GM19025 (cell line): ENCODE measurements around the gene CD9.
"Not testable (repeated sequence)": the region's sequence is repeated elsewhere in the genome, so short reads cannot be mapped to it uniquely, and the experiment has no call there.

ENCODE experiments used
- ATAC-seq: cut with Tn5 transposase; IDR thresholded peaks from one replicate; pipeline ENCODE4 v1.9.1; 2021; ENCODE audit warnings: mild to moderate bottlenecking, low read depth, moderate library complexity; ENCODE audit not compliant: unreplicated experiment

Gene CD9

GRCh38 chr12:6198051-6198450 lies 2.1 kb upstream of the CD9 start:
- no peak for ATAC-seq

- ATAC-seq: no peak
These were observed 1.6 kb upstream of the CD9 start for GRCh38 chr12:6198556-6198955.

DNA sequence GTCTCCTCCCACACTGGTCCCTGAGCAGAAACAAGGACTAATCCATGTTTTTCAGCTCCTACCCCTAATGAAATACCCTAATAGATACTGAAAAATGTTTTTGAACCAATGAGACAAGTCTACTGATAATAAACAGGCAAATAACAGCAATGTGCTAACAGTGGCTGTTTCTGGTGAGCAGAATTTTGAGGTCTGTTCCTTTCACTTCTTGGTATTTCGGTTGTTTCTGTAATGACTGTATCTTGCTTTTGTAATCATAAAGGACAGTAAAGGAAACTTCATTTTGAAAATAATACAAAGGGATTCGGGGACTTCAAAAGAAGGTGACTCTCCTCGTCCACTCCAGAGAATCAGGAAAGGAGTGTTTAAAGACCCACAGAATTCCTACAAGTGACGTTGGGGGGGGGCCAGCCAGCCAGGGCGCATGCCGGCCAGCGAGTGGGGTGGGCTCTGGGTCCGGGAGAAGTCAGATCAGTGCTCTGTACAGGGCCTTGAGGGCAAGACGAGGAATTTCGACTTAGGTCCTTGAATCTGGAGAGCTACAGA lies 1.1 kb upstream of the CD9 start:
- no peak for ATAC-seq

DNA sequence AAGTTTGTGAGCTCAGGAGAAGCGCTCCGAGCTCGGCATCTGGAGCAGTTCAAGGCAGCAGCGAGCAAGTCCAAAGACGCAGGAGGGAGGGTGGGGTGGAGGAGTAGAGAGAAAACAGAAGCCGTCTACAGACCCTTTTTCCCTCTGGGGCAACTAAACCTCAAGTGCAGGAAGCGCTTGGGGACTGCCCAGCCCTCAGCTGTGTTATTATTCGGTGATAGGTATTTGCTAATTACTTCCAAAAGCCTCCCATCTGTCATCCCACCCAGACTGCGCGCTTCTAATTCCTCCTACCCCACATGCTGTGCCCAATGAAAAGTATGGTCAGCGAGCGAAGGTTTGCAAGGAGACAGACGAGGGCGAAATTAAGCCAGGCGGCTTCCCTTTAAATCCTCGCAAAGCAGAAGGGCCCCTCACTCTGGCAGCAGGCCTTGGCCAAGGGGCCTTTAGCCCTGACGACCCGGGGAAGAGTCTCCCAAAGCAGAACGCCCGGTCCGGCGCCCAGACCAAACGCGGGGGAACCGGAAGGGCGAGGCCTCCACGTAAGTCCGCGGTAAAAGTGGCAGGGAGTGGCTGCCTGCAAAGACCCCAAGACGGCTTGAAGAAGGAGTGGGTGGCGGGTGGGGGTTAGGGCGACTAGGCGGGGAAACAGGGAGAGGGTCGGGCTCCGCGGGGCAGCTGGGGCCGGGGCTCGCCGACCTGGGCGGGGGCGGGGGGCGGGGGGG lies 507 bp upstream of the CD9 start:
- no peak for ATAC-seq

GRCh38 chr12:6201213-6201608 lies 1.0 kb downstream of the CD9 start:
- no peak for ATAC-seq

DNA sequence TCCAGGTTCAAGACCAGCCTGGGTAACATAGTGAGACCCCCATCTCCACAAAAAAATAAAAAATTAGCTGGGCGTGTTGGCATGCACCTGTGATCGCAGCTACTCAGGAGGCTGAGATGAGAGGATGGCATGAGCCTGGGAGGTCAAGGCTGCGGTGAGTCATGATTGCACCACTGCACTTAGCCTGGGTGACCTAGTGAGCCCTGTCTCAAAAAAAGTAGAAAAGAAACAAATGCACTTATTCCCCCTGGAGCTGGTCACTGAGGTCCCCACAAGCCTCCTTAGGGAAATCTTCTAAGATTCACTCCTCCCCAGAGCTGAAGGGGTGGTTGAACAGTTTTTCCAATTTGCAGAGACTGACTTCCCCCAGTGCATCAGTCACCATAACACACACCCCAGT lies 1.6 kb downstream of the CD9 start:
- ATAC-seq: no peak

DNA sequence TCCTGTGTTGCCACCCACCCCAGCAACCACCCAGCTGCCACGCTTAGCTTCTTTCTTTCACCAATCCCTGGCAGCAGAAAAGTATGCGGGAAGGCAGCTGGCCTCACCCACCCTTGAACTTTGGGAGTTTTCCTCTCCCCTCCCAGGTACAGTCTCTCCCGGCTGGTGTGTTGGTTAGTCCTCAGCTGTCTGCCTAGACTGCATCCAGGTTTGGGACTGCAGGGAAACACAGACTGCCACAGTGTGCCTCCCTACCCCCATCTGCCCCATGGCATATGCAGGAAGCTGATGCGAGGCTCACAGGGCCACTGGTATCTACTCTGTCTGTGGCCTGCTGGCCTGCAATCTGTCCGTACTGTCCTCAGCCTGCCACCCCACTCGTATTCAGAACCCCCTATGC lies 2.1 kb downstream of the CD9 start:
- ATAC-seq: no peak

DNA sequence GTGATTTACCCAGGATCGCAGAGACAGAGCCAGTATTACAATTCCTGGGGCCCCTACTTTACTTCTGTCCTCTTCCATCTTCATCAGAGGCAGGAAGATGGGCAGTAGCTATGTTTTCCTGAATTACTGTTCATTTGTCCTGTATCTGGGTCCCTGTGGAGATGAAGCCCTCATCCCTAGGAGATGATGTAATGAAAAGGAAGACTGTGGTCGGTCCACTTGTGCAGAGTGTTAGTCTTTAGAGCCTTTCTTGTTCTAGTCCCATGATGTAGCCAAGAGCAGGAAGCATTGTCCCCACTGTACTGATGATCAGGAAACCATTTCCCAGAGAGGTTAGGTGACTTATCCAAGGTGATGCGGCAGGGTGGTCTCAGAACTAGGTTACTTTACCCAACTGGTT lies 2.6 kb downstream of the CD9 start:
- no peak for ATAC-seq

GRCh38 chr12:6203601-6204000 lies 3.4 kb downstream of the CD9 start:
- ATAC-seq: no peak

DNA sequence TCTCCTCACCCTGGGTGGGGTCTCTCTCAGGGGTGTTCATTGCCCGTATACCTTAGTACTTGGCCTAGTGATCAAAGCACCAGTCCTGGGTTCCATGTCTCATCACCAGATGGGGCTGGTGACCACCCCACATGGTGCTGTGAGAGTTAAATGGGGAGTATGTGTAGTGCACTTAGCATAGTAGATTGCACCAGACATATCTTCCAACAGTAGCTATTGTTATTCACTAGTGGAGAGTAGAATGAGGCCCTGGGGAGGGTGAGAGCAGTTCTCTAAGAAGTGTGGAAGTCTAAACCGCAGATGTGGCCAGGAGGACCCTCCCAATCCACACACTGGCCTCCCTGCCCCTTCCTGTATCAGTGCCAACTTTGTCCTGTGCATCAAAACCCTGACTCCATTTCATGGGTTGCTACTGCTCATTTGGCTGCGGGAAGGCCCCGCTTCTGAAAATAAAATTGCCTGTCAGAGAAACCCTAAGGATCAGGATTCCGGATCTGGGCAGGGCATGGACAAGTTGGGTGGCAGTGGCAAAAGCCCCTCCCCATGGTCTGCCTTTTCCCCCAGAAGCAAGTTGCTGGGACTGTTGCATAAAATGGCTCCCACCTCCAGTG lies 4.4 kb downstream of the CD9 start:
- no peak for ATAC-seq

DNA sequence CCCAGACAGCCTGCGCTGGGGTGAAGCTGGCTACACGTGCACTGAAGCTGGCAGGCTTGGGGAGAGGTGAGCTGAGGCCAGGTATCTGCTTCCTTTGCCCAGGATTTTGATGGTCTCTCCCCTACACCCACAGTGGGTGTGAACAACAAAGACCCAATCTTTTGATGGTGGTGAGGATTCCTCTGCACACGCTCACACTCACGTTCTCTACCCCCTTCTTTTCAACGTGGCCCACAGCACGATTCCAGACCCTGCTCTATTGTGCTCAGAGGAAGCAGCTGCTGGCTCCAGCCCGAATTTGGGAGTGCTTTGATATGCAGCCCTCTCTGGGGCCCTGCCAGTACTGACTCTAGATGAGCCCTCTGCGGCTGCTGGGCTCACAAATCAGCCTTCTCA lies 4.9 kb downstream of the CD9 start:
- ATAC-seq: no peak

- ATAC-seq: no peak
These were observed 5.6 kb downstream of the CD9 start for GRCh38 chr12:6205761-6206160.

- no peak for ATAC-seq
These were observed 6.1 kb downstream of the CD9 start for GRCh38 chr12:6206327-6206726.

DNA sequence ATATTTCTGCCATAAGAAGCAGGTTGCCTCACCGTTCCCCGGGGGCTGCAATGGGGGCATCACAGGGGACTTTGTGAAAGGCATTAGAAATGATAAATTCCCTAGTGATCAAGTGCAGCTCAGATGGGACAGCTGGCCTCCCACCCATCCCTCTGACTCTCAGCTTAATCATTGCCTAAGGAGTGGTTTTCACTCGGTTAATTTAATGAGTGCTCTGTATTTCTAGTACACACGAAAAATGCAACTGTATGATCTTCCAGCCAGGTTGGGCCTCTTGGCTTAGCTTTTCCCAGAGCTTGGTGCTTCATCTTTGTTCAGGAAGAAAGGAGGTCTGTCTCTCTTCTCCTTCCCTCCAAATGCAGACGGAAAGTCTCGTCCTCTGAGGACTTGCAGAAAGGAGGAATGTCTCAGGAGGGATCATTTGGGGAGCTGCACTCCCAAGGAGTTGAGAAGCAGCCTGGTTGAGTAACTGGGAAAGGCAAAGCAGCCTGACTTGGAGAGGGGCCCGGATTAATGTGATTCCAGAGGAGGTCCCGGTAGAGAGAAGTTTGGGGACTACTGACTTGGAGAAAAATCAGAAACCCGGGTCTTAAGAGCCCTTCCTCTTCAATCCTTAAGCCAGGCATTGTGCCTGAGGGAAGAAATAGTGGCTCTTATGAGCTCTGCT lies 7.2 kb downstream of the CD9 start:
- no peak for ATAC-seq

DNA sequence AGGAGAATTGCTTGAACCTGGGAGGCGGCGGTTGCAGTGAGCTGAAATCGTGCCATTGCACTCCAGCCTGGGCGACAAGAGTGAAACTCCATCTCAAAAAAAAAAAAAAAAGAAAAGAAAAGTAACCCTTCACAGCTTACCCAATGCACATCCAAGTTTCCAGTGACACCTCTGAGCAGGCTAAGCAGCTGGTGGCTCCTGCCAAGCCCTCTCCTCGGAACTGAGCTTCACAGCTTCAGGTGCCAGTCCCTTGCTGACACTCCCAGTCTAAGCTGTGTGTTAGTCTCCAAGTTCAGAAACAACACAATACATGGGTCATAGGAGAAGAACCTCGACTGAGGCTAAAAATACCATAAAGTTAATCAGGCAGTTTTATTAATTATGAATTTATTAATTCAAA lies 7.9 kb downstream of the CD9 start:
- ATAC-seq: no peak

DNA sequence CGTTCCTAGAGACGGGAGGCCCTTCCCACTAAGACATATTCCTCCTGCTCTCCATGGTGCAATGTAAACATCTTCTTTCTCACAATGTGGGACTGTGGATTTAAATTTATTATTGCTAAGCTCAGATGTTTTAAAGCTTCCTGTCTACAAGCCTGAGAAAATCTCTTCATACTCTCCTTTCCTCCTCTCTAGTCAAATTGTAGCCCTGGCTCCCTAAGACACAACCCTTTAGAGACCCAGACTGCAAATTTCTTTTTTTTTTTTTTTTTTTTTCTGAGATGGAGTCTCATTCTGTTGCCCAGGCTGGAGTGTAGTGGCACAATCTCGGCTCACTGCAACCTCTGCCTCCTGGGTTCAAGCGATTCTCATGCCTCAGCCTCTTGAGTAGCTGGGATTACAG lies 9.2 kb downstream of the CD9 start:
- not testable (repeated sequence) for ATAC-seq

DNA sequence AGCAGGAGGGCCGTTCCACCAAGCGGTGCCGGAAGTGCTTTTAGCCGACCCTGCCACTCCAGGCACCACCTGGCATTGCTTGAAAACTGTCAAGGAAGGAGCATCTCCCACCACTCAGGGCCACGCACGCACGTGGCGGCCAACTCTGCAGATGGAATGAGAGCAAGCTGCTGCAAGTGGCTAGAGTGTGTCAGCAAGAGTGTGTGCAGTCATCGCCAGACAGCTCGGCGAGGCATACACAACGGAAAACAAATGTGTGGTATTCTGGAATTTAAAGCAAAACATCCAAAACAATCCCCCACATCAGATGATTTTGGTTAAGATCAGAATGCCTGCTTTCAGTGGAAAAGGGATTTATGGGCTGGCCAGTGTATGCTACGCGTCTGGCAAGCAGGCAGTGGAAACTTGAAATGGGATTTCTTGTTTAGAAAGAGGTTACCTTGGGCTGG lies 11.2 kb downstream of the CD9 start:
- ATAC-seq: no peak

GRCh38 chr12:6212086-6212485 lies 11.9 kb downstream of the CD9 start:
- ATAC-seq: no peak

DNA sequence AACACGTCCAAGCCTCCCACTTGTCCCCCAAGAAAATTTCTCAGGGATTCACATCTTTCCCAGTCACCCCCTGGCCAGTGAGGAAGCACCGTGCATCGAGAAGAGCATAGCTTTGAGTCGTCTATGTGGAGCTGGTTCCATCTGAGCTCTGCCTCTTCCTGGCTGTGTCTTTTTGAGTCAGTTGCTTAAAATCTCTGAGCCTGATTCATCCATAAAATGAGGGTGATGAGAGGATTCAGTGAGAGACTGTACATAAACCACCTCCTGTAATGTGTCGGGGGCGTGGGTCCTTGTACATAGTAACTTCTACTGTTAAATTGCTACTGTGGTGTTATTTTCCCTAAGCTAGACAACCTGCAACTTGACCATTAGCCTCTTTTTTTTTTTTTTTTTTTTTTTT lies 13.8 kb downstream of the CD9 start:
- ATAC-seq: no peak

- no peak for ATAC-seq
These were observed 14.4 kb downstream of the CD9 start for GRCh38 chr12:6214633-6215032.

GRCh38 chr12:6215120-6215807 lies 15.1 kb downstream of the CD9 start:
- ATAC-seq: no peak
